OCI-LY3 (cell line): ENCODE results near the gene ATRN.

Experiments
- EZH2phosphoT487 ChIP-seq: fragments of 200-600 bp; shearing (Covaris generic); IDR thresholded peaks from 2 replicates; pipeline ENCODE4 v1.6.1; 2018; ENCODE audit warnings: antibody characterized with exemption, mixed run types, low read depth
- TF ChIP-seq, protein P1 (sequence below): fragments of 200-600, 300-600 bp; sonication (generic); IDR thresholded peaks from 2 replicates; pipeline ENCODE4 v1.5.1; 2014; ENCODE audit warnings: antibody characterized with exemption, low read length, low read depth

- TF ChIP-seq, protein P1, sequence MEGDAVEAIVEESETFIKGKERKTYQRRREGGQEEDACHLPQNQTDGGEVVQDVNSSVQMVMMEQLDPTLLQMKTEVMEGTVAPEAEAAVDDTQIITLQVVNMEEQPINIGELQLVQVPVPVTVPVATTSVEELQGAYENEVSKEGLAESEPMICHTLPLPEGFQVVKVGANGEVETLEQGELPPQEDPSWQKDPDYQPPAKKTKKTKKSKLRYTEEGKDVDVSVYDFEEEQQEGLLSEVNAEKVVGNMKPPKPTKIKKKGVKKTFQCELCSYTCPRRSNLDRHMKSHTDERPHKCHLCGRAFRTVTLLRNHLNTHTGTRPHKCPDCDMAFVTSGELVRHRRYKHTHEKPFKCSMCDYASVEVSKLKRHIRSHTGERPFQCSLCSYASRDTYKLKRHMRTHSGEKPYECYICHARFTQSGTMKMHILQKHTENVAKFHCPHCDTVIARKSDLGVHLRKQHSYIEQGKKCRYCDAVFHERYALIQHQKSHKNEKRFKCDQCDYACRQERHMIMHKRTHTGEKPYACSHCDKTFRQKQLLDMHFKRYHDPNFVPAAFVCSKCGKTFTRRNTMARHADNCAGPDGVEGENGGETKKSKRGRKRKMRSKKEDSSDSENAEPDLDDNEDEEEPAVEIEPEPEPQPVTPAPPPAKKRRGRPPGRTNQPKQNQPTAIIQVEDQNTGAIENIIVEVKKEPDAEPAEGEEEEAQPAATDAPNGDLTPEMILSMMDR, result no peak
- TF ChIP-seq EZH2phosphoT487, result no peak
These were observed 214.5 kb downstream of the ATRN start for GRCh38 chr20:3685341-3685740.
